Loucy (cell line): ENCODE data around the gene MAN2B2.

ENCODE experiments used
- CTCF ChIP-seq: fragments of 200-600 bp; sonication (generic); conservative IDR thresholded peaks from 2 replicates; pipeline ENCODE4 v1.5.1; 2014; ENCODE audit warnings: mild to moderate bottlenecking, antibody characterized with exemption, low read length
- EZH2phosphoT487 ChIP-seq: fragments of 200-600 bp; IDR thresholded peaks from 2 replicates; pipeline ENCODE4 v1.6.1; 2018; ENCODE audit warnings: antibody characterized with exemption, mild to moderate bottlenecking, moderate library complexity, borderline replicate concordance

GRCh38 chr4:6582889-6583490 lies 8.0 kb downstream of the MAN2B2 start:
- TF ChIP-seq CTCF (no peak), EZH2phosphoT487 (no peak)
